RWPE2 (cell line): Measurements from ENCODE around the gene ADTRP.

ENCODE experiments used
- ATAC-seq: fragments of 200-7000 bp; cut with Tn5 transposase; 3 replicates; pipeline ENCODE4 v1.9.1; 2021; ENCODE audit warnings: low read depth
- DNase-seq: peaks from one replicate; pipeline ENCODE4 v3.0.0-alpha.2; 2020; ENCODE audit warnings: low spot score
- H3K27ac ChIP-seq: fragments of 450-650 bp; 2 replicates; pipeline ENCODE4 v1.5.1; 2017; ENCODE audit warnings: mild to moderate bottlenecking; ENCODE audit not compliant: poor library complexity, severe bottlenecking
- H3K27me3 ChIP-seq: fragments of 250-450 bp; sonication (Bioruptor Pico); 2 replicates; pipeline ENCODE4 v1.5.1; 2021; ENCODE audit warnings: mild to moderate bottlenecking, moderate library complexity; ENCODE audit not compliant: insufficient read depth, poor library complexity, severe bottlenecking
- H3K36me3 ChIP-seq: fragments of 250-450 bp; sonication (Bioruptor Pico); 2 replicates; pipeline ENCODE4 v1.5.1; 2020; ENCODE audit warnings: low read depth, mild to moderate bottlenecking, moderate library complexity
- H3K4me1 ChIP-seq: fragments of 250-450 bp; sonication (Bioruptor Pico); 2 replicates; pipeline ENCODE4 v1.5.1; 2021; ENCODE audit warnings: mild to moderate bottlenecking, moderate library complexity; ENCODE audit not compliant: insufficient read depth, poor library complexity, severe bottlenecking
- H3K4me3 ChIP-seq: fragments of 250-450 bp; sonication (Bioruptor Pico); 2 replicates; pipeline ENCODE4 v1.5.1; 2021; ENCODE audit warnings: mild to moderate bottlenecking, moderate library complexity; ENCODE audit not compliant: severe bottlenecking
- H3K9me3 ChIP-seq: fragments of 250-450 bp; sonication (Bioruptor Pico); 2 replicates; pipeline ENCODE4 v1.5.1; 2021; ENCODE audit warnings: mild to moderate bottlenecking, moderate library complexity; ENCODE audit not compliant: severe bottlenecking
- TF ChIP-seq, protein P1 (sequence below): fragments of 450-650 bp; IDR thresholded peaks from one replicate; pipeline ENCODE4 v1.5.1; 2017; ENCODE audit warnings: mild to moderate bottlenecking, moderate library complexity; ENCODE audit not compliant: poor library complexity, severe bottlenecking

ADTRP gene

DNA sequence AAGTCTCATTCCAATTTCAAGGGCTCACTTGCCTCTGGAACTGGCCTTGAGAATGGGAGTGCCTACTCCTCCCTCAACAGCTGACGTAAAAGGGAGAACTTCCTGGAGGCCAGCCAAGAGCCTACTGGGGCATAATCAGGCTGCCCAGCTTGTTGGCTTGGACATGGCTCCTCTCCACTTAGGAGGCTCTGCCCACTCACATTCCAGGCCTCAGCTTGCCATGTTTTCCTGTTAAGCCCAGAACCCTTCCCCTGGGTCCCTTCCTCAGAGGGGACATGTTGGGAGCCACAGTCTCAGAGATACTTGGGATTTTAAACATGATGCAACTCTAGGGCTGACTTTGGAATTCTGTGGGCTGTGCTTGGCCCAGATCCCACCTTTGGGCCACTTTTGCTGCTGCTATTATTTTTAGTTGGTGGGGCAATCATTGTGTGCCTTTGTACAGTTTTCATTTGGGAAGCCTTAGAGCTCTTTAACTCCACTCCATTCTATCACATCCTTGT is 31.5 kb upstream of the ADTRP start:
- peak; percentile 84 for ATAC-seq
- Histone ChIP-seq H3K4me3 (no peak overlapping the region), H3K4me1 (peaks cover 16% of the 10 kb centered on the region), H3K36me3 (no peaks in the 10 kb centered on the region), H3K27ac (peak overlapping the region; percentile 7), H3K27me3 (no peaks in the 10 kb centered on the region), H3K9me3 (no peaks in the 10 kb centered on the region)
- peak; percentile 70 for DNase-seq
- TF ChIP-seq, protein P1, sequence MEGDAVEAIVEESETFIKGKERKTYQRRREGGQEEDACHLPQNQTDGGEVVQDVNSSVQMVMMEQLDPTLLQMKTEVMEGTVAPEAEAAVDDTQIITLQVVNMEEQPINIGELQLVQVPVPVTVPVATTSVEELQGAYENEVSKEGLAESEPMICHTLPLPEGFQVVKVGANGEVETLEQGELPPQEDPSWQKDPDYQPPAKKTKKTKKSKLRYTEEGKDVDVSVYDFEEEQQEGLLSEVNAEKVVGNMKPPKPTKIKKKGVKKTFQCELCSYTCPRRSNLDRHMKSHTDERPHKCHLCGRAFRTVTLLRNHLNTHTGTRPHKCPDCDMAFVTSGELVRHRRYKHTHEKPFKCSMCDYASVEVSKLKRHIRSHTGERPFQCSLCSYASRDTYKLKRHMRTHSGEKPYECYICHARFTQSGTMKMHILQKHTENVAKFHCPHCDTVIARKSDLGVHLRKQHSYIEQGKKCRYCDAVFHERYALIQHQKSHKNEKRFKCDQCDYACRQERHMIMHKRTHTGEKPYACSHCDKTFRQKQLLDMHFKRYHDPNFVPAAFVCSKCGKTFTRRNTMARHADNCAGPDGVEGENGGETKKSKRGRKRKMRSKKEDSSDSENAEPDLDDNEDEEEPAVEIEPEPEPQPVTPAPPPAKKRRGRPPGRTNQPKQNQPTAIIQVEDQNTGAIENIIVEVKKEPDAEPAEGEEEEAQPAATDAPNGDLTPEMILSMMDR, result no peak

DNA sequence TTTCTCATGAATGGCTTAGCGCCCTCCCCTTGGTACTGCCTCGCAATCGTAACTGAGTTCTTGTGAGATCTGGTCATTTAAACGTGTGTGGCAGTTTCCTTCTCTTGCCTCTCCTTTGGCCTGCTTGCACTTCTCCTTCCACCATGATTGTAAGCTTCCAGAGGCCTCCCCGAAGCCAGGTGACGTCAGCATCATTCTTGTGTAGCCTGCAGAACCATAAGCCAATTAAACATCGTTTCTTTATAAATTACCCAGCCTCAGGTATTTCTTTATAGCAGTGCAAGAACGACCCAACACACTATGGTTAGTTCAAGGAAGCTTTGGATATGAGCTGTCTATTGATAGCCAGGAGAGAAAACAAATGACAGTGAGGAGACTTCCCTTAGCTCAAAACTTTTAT is 29.5 kb upstream of the ADTRP start:
- ATAC-seq (no peak), DNase-seq (no peak)
- H3K27ac ChIP-seq, result no peak overlapping the region
- no peaks in the 10 kb centered on the region for H3K9me3 ChIP-seq
- no peak overlapping the region for H3K4me3 ChIP-seq
- H3K36me3 ChIP-seq, result no peaks in the 10 kb centered on the region
- peaks cover 13% of the 10 kb centered on the region for H3K4me1 ChIP-seq
- H3K27me3 ChIP-seq, result no peaks in the 10 kb centered on the region
- TF ChIP-seq, protein P1, result no peak

DNA sequence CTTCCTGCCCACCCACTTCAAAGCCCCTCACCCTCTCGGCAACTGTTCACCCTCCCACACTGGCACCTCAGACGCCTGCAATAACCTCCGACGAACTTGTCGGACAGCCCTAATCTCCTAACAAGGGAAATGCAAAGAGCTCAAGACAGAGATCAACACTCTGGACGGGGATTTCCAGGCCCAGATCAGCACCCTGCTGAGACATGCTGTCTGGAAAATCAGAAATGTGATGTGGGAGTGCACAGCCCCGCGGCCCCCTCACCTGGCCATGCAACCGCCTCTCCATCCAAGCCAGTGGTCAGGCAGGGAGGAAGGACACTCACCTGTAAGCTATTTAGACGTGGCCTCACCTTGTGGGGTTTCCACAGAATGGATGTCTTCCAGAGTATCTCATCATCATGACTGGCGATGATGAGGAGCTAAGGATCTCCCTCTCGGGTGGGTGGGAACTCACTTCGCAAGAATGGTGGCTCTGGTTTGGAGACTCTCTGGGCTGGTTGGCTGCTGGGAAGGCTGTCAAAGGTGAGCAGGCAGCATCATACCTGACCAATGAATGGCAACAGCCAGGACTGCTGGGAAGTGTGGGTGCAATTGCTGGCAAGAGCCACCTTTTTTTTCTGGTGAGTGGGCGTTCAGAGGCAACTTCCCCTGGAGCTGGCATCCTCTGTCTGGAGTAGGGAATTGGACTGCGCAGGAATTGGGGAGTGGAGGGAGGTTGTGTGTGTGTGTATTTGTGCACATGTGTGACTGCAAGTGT is 28.1 kb upstream of the ADTRP start:
- peaks cover 13% of the 10 kb centered on the region for H3K4me1 ChIP-seq
- H3K36me3 ChIP-seq, result no peaks in the 10 kb centered on the region
- DNase-seq (no peak), ATAC-seq (no peak)
- H3K27ac ChIP-seq, result no peak overlapping the region
- no peaks in the 10 kb centered on the region for H3K9me3 ChIP-seq
- no peak overlapping the region for H3K4me3 ChIP-seq
- H3K27me3 ChIP-seq, result no peaks in the 10 kb centered on the region
- TF ChIP-seq, protein P1, result no peak

- no peak overlapping the region for H3K4me3 ChIP-seq
- no peak overlapping the region for H3K27ac ChIP-seq
- no peaks in the 10 kb centered on the region for H3K36me3 ChIP-seq
- TF ChIP-seq, protein P1, result no peak
- DNase-seq (no peak), ATAC-seq (no peak)
- no peaks in the 10 kb centered on the region for H3K9me3 ChIP-seq
- peaks cover 13% of the 10 kb centered on the region for H3K4me1 ChIP-seq
- no peaks in the 10 kb centered on the region for H3K27me3 ChIP-seq
These were observed 26.9 kb upstream of the ADTRP start for GRCh38 chr6:11805259-11806053.
